ENCODE measurements around the gene CTBP2. TPM values are rescaled to one million over a fixed set of nuclear protein-coding genes. Genes with fewer than 3 reads are reported as not detected.

The CTBP2 gene
- total RNA-seq, 4 donors from 2014 or later: 65.9 to 129 (median 71.2) TPM

DNA sequence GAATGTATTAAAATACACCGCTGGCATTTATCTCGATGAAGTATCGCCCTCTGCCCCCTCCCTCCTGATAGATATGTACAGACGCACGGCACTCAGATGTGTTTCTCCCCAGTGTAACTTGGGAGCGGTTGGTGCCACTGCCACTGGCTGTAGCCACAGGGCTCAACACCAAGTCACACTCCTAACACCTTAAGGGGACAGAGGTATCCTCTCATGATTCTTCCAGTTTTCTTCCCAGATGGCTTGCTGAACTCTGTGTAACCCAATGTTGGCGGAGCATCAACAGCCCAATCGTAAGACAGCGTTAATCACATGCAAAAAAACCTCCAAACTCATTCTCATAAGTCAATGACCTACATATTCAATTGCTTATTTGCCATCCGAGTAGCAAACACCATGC is 35.5 kb downstream of the CTBP2 start:
- peak overlapping the region in 1 of 2 donors; percentile 75 for H3K27ac ChIP-seq
- H3K27me3 ChIP-seq: no peaks in the 10 kb centered on the region
- intact Hi-C loops (cut with DNase I; ENCODE audit: low total_unique reads): no loop called here
- H3K9me3 ChIP-seq: no peaks in the 10 kb centered on the region
- H3K4me3 ChIP-seq: no peak overlapping the region
- H3K4me1 ChIP-seq: peaks cover 9 to 16% of the 10 kb centered on the region in 2 donors
- no peak for DNase-seq
- TF ChIP-seq CTCF (IDR thresholded peaks at IDR 0.05) (no peak), POLR2A (IDR thresholded peaks at IDR 0.05) (no peak)
- no peaks in the 10 kb centered on the region for H3K36me3 ChIP-seq

- H3K27me3 ChIP-seq: no peaks in the 10 kb centered on the region
- peak overlapping the region in 1 of 2 donors; percentile 7 for H3K4me3 ChIP-seq
- no peaks in the 10 kb centered on the region for H3K9me3 ChIP-seq
- H3K36me3 ChIP-seq: no peaks in the 10 kb centered on the region
- TF ChIP-seq POLR2A (IDR thresholded peaks at IDR 0.05) (no peak), CTCF (IDR thresholded peaks at IDR 0.05) (no peak)
- H3K4me1 ChIP-seq: peaks cover 10 to 17% of the 10 kb centered on the region in 2 donors
- H3K27ac ChIP-seq: peak overlapping the region; percentile 64 to 75
- intact Hi-C loops (cut with DNase I; ENCODE audit: low total_unique reads): no loop called here
- DNase-seq: no peak
These were observed 36.3 kb downstream of the CTBP2 start for GRCh38 chr10:125124115-125124487.

DNA sequence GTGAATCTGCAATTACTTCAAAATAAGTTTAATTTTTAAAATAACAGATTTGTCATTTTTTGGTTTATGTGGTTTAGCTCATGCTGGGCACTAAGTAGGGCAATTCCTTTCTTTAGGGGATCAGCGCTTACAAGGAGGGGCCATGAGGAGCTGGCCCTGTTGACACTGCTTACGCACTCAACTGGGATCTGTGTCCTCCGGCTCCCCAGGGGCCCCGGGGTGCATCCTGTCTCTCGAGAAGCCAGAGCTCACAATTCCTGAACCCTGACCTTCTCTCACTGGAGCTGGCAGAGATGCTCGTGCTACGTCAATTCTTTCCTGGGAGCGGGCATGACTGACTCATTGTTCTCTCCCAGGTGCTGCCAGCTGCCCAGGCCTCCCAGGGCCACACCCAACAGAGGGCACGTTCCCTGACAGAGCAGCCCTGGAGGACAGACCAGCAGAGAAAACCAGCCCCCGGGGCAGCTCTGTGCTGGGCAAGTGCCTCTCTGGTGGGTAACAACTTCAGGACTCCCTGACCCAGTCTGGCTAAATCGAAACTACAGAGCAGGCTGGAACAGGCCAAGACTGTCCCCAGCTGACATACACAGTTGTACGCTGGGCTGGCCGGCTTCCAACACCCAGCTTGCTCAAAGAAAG is 36.8 kb downstream of the CTBP2 start:
- TF ChIP-seq POLR2A (IDR thresholded peaks at IDR 0.05): no peak
- no peak for TF ChIP-seq CTCF (IDR thresholded peaks at IDR 0.05)
- intact Hi-C loops (cut with DNase I; ENCODE audit: low total_unique reads): no loop called here
- peak; percentile 70 to 73 for DNase-seq
- no peaks in the 10 kb centered on the region for H3K36me3 ChIP-seq
- no peaks in the 10 kb centered on the region for H3K9me3 ChIP-seq
- peaks cover 13 to 19% of the 10 kb centered on the region in 2 donors for H3K4me1 ChIP-seq
- peak overlapping the region in 1 of 2 donors; percentile 7 for H3K4me3 ChIP-seq
- H3K27me3 ChIP-seq: no peaks in the 10 kb centered on the region
- H3K27ac ChIP-seq: peak overlapping the region; percentile 64 to 75

DNA sequence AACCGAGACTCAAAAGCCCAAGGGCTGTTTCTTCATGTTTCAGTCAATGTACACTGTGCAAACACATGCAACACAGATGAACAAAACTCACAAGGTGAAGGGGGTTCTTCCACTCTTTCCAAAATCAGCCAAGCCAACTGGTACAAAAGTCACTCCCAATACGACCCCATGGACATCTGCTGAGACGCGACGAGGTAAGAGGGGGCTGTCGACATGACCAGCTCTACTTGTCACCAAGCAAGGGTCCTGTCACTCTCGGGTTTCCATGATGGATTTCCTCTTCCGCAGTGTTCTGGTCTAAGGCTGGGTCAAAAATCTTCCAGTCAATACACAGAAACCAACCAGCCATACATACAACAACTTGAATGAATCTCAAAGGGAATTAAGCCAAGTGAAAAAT is 37.8 kb downstream of the CTBP2 start:
- TF ChIP-seq POLR2A (IDR thresholded peaks at IDR 0.05) (no peak), CTCF (IDR thresholded peaks at IDR 0.05) (no peak)
- Histone ChIP-seq H3K4me3 (no peak overlapping the region), H3K36me3 (no peaks in the 10 kb centered on the region), H3K27me3 (no peaks in the 10 kb centered on the region), H3K9me3 (no peaks in the 10 kb centered on the region), H3K27ac (peak overlapping the region in 1 of 2 donors; percentile 75), H3K4me1 (peaks cover 13 to 24% of the 10 kb centered on the region in 2 donors)
- DNase-seq: no peak
- intact Hi-C loops (cut with DNase I; ENCODE audit: low total_unique reads): no loop called here

GRCh38 chr10:125121003-125121402 is 39.4 kb downstream of the CTBP2 start:
- no peak for DNase-seq

More at GRCh38 chr10:125121003-125121402, 39.4 kb downstream of the CTBP2 start:
- Histone ChIP-seq H3K36me3 (no peaks in the 10 kb centered on the region), H3K4me3 (no peak overlapping the region), H3K4me1 (peaks cover 10 to 24% of the 10 kb centered on the region in 2 donors), H3K9me3 (no peaks in the 10 kb centered on the region), H3K27me3 (no peaks in the 10 kb centered on the region), H3K27ac (no peak overlapping the region)
- intact Hi-C loops (cut with DNase I; ENCODE audit: low total_unique reads): no loop called here
- TF ChIP-seq CTCF (IDR thresholded peaks at IDR 0.05) (no peak), POLR2A (IDR thresholded peaks at IDR 0.05) (no peak)
